ENCODE results near the gene PML.
A peak's percentile ranks its signal among the peaks of the same experiment; 100 is the strongest.

Gene PML

DNA sequence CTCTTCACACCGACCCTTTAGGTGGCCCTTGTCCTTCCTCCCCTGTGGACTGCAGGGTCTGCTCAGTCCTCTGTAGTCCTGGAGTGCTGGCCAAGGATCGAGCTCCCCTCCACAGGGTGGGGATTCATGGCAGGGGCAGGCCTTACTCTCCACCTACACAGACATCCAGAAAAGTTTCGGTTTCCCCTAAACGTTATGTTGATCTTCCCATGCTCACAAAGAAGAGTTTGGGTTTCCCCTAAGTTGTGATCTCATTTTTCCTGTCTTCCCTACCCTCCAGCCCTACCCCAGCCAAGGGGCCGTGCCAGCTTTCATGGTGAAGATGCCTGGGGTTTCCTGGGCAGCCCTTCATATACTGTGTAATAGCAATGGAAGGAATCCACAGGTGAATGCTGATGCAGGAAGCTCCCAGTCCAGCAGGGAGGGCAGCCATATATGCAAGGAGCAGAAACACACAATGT, 12.7 kb upstream of the PML start:
- H3K9ac ChIP-seq = peak overlapping the region in 4 of 11 experiments; percentile 7 to 65 (median 38); a peak in 5 of 22 replicates
- H3K36me3 ChIP-seq = no peaks in the 10 kb centered on the region
- H4K20me1 ChIP-seq = peaks cover 0 to 53% (median 40%) of the 10 kb centered on the region in 11 experiments; a peak in 18 of 22 replicates
- peak overlapping the region in 7 of 11 experiments; percentile 19 to 69 (median 50); a peak in 9 of 22 replicates for H3K27ac ChIP-seq
- peaks cover 18 to 64% (median 48%) of the 10 kb centered on the region in 11 experiments for H3K27me3 ChIP-seq
- TF ChIP-seq Cebpa-rat (IDR thresholded peaks at IDR 0.05) = no peak
- no peaks in the 10 kb centered on the region for H3K9me3 ChIP-seq (replicated peaks in 1 of 11)
- peak overlapping the region in 1 of 10 experiments; percentile 44; a peak in 1 of 20 replicates for H3K4me3 ChIP-seq
- peaks cover 45 to 57% (median 54%) of the 10 kb centered on the region in 10 experiments for H3K4me1 ChIP-seq
- H3K4me2 ChIP-seq = peak overlapping the region; percentile 82 to 98 (median 95)

DNA sequence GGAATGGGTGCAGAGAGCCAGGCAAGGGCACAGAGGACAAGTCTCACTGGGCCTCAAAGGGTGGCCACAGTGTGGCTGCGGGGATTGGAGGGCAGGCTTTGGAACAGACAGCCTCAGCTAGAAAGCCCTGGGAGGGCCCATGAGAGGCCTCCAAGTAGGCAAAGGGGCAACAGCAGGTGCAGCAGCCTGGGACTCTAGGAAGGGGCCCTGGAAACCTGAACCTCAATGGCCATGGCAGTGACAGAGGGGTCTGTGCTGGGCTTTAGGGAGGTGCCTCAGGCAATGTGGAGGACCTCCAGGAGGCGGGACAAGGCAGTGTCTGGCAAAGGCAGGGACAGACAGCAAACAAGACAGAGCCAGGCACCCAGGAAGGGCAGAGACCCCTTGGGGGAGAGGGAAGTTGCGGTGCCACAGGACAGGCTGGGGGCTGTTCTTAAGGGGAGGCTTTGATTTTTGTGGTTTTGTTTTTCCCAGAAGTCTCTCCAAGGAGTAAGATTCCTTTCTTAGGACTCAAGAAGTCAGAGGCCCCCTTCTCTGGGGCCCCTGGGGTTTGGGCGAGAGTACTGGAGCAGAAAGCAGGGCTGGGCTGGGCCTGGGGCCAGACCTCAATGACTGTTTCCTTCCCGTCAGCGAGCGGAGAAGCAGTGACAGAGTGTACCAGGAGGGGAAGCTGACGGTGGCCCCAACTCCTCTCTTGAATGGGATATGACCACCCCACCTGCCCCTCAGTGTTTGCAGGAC, 12.1 kb upstream of the PML start:
- no peaks in the 10 kb centered on the region for H3K9me3 ChIP-seq (replicated peaks in 1 of 11)
- peaks cover 0 to 53% (median 40%) of the 10 kb centered on the region in 11 experiments; a peak in 18 of 22 replicates for H4K20me1 ChIP-seq
- peak overlapping the region; percentile 82 to 98 (median 95) for H3K4me2 ChIP-seq
- H3K27ac ChIP-seq = peak overlapping the region in 9 of 11 experiments; percentile 8 to 69 (median 43); a peak in 12 of 22 replicates
- H3K27me3 ChIP-seq = peaks cover 12 to 58% (median 42%) of the 10 kb centered on the region in 11 experiments
- H3K9ac ChIP-seq = peak overlapping the region in 7 of 11 experiments; percentile 7 to 65 (median 36); a peak in 11 of 22 replicates
- H3K4me1 ChIP-seq = peaks cover 45 to 57% (median 54%) of the 10 kb centered on the region in 10 experiments
- peak overlapping the region in 3 of 10 experiments; percentile 0 to 44 (median 24); a peak in 2 of 20 replicates for H3K4me3 ChIP-seq
- no peak for TF ChIP-seq Cebpa-rat (IDR thresholded peaks at IDR 0.05)
- no peaks in the 10 kb centered on the region for H3K36me3 ChIP-seq

DNA sequence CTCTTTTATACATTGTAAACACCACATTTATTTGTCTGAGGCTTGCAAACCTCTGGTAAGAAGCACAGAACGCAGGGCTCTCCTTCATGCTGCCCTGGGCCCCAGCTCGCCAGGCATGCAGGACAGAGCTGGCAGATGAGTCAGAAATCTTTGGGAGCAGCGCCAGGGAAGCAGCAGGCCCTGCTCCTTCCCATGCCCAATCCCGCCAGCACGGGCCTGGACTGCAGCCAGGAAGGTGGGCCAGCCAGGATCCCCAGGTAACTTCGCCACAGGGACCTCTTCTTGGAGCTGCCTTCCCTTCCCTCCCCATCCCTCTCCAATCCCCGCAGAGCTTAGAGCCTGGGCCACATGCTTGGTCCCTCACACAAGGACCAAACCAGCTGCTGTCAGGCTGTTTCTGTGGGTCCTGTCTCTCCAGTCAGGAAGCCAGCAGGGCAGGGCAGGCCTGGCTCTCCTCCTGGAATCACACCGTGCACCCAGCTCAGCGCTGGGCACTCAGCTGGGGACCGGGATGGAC, 11.2 kb upstream of the PML start:
- Histone ChIP-seq H3K9ac (peak overlapping the region in 8 of 11 experiments; percentile 1 to 47 (median 38); a peak in 11 of 22 replicates), H3K9me3 (replicated peaks in 1 of 11) (no peaks in the 10 kb centered on the region), H3K4me2 (peak overlapping the region; percentile 82 to 98 (median 95)), H3K4me3 (peak overlapping the region in 2 of 10 experiments; percentile 25 to 26; a peak in 1 of 20 replicates), H3K27me3 (peaks cover 6 to 52% (median 35%) of the 10 kb centered on the region in 11 experiments), H4K20me1 (peaks cover 0 to 53% (median 40%) of the 10 kb centered on the region in 11 experiments; a peak in 18 of 22 replicates), H3K27ac (peak overlapping the region in 4 of 11 experiments; percentile 25 to 43 (median 34); a peak in 4 of 22 replicates), H3K4me1 (peaks cover 52 to 64% (median 62%) of the 10 kb centered on the region in 10 experiments), H3K36me3 (no peaks in the 10 kb centered on the region)
- TF ChIP-seq Cebpa-rat (IDR thresholded peaks at IDR 0.05) = no peak

GRCh38 chr15:73983773-73984172, 10.7 kb upstream of the PML start:
- Histone ChIP-seq H3K9me3 (replicated peaks in 1 of 11) (no peaks in the 10 kb centered on the region), H3K4me1 (peaks cover 57 to 69% (median 65%) of the 10 kb centered on the region in 10 experiments), H4K20me1 (peaks cover 0 to 53% (median 40%) of the 10 kb centered on the region in 11 experiments; a peak in 18 of 22 replicates), H3K27ac (peak overlapping the region in 2 of 11 experiments; percentile 32 to 43; a peak in 1 of 22 replicates), H3K27me3 (peaks cover under 1 to 47% (median 30%) of the 10 kb centered on the region in 11 experiments; a peak in 20 of 22 replicates), H3K4me3 (no peak overlapping the region), H3K9ac (peak overlapping the region in 3 of 11 experiments; percentile 27 to 43 (median 42); a peak in 3 of 22 replicates), H3K36me3 (no peaks in the 10 kb centered on the region), H3K4me2 (peak overlapping the region; percentile 82 to 98 (median 95))
- no peak for TF ChIP-seq Cebpa-rat (IDR thresholded peaks at IDR 0.05)

- H3K9me3 ChIP-seq (replicated peaks in 1 of 11) = no peaks in the 10 kb centered on the region
- H3K27me3 ChIP-seq = peaks cover 0 to 41% (median 24%) of the 10 kb centered on the region in 11 experiments; a peak in 20 of 22 replicates
- H3K9ac ChIP-seq = no peak overlapping the region
- H3K4me2 ChIP-seq = peak overlapping the region; percentile 82 to 98 (median 95)
- no peaks in the 10 kb centered on the region for H3K36me3 ChIP-seq
- peaks cover 0 to 53% (median 40%) of the 10 kb centered on the region in 11 experiments; a peak in 18 of 22 replicates for H4K20me1 ChIP-seq
- no peak overlapping the region for H3K4me3 ChIP-seq
- no peak for TF ChIP-seq Cebpa-rat (IDR thresholded peaks at IDR 0.05)
- H3K27ac ChIP-seq = no peak overlapping the region
- peaks cover 62 to 75% (median 68%) of the 10 kb centered on the region in 10 experiments for H3K4me1 ChIP-seq
These were observed 10.1 kb upstream of the PML start for GRCh38 chr15:73984208-73984979.

- H3K27ac ChIP-seq = no peak overlapping the region
- peaks cover 0 to 52% (median 40%) of the 10 kb centered on the region in 11 experiments; a peak in 18 of 22 replicates for H4K20me1 ChIP-seq
- peak overlapping the region; percentile 39 to 98 (median 95) for H3K4me2 ChIP-seq
- H3K4me3 ChIP-seq = no peak overlapping the region
- no peaks in the 10 kb centered on the region for H3K9me3 ChIP-seq (replicated peaks in 1 of 11)
- no peak for TF ChIP-seq Cebpa-rat (IDR thresholded peaks at IDR 0.05)
- H3K4me1 ChIP-seq = peaks cover 62 to 80% (median 73%) of the 10 kb centered on the region in 10 experiments
- H3K9ac ChIP-seq = no peak overlapping the region
- no peaks in the 10 kb centered on the region for H3K36me3 ChIP-seq
- H3K27me3 ChIP-seq = peaks cover 0 to 34% (median 15%) of the 10 kb centered on the region in 11 experiments; a peak in 20 of 22 replicates
These were observed 9.2 kb upstream of the PML start for GRCh38 chr15:73985101-73985873.

- peaks cover 60 to 81% (median 72%) of the 10 kb centered on the region in 10 experiments for H3K4me1 ChIP-seq
- peaks cover 0 to 25% (median 6%) of the 10 kb centered on the region in 11 experiments; a peak in 16 of 22 replicates for H3K27me3 ChIP-seq
- no peak overlapping the region for H3K9ac ChIP-seq
- H3K36me3 ChIP-seq = no peaks in the 10 kb centered on the region
- TF ChIP-seq Cebpa-rat (IDR thresholded peaks at IDR 0.05) = no peak
- no peak overlapping the region for H3K4me3 ChIP-seq
- H3K4me2 ChIP-seq = peak overlapping the region in 7 of 11 experiments; percentile 87 to 98 (median 95); a peak in 7 of 22 replicates
- no peak overlapping the region for H3K27ac ChIP-seq
- peaks cover 0 to 46% (median 39%) of the 10 kb centered on the region in 11 experiments; a peak in 18 of 22 replicates for H4K20me1 ChIP-seq
- no peaks in the 10 kb centered on the region for H3K9me3 ChIP-seq (replicated peaks in 1 of 11)
These were observed 8.3 kb upstream of the PML start for GRCh38 chr15:73986055-73986775.
